Glutamatergic neuron (in vitro differentiated cells): Measurements from ENCODE around the gene PIGP. TPM values are rescaled to one million over a fixed set of nuclear protein-coding genes. Genes with fewer than 3 reads are reported as not detected.
"Not testable (repeated sequence)": the region's sequence is repeated elsewhere in the genome, so short reads cannot be mapped to it uniquely, and the experiment has no call there.

Experiments used
- DNase-seq: peaks from one replicate; pipeline ENCODE4 v3.0.0; 2022
- H3K27ac Mint-ChIP-seq: one replicate; pipeline ENCODE4 v1.8.0; 2020; ENCODE audit warnings: mild to moderate bottlenecking, mixed read lengths, inconsistent platforms; ENCODE audit not compliant: unreplicated experiment
- H3K27me3 Mint-ChIP-seq: one replicate; pipeline ENCODE4 v1.8.0; 2020; ENCODE audit warnings: mild to moderate bottlenecking, moderate library complexity, mixed read lengths, inconsistent platforms; ENCODE audit not compliant: unreplicated experiment
- H3K36me3 Mint-ChIP-seq: one replicate; pipeline ENCODE4 v1.8.0; 2020; ENCODE audit warnings: mild to moderate bottlenecking, mixed read lengths, inconsistent platforms; ENCODE audit not compliant: unreplicated experiment
- H3K4me1 Mint-ChIP-seq: one replicate; pipeline ENCODE4 v1.8.0; 2020; ENCODE audit warnings: mild to moderate bottlenecking, low read depth, mixed read lengths, inconsistent platforms; ENCODE audit not compliant: unreplicated experiment
- H3K4me3 Mint-ChIP-seq: one replicate; pipeline ENCODE4 v1.8.0; 2020; ENCODE audit warnings: mild to moderate bottlenecking, mixed read lengths, inconsistent platforms; ENCODE audit not compliant: unreplicated experiment
- H3K9me3 Mint-ChIP-seq: one replicate; pipeline ENCODE4 v1.8.0; 2020; ENCODE audit warnings: mild to moderate bottlenecking, moderate library complexity, mixed read lengths, inconsistent platforms; ENCODE audit not compliant: unreplicated experiment
- CTCF ChIP-seq: fragments of 200-600 bp; sonication (generic); IDR thresholded peaks from one replicate; pipeline ENCODE4 v1.5.0; 2021; ENCODE audit not compliant: partially characterized antibody, unreplicated experiment
- total RNA-seq: library from RNA; stranded (reverse); fragmentation: NEBNext Ultra II Directional; extraction: Animal tissue kit (Norgen Biotek cat#: 25700); gene quantifications from one replicate; pipeline ENCODE4 v1.2.1, GENCODE V29; 2021; ENCODE audit not compliant: unreplicated experiment

Gene PIGP
- total RNA-seq, 1 donor from 2014 or later = 17.6 TPM

GRCh38 chr21:37036177-37036576 lies 36.7 kb downstream of the PIGP start:
- no peaks in the 10 kb centered on the region for H3K36me3 Mint-ChIP-seq
- no peaks in the 10 kb centered on the region for H3K4me1 Mint-ChIP-seq
- TF ChIP-seq CTCF = no peak
- peaks cover 3% of the 10 kb centered on the region for H3K9me3 Mint-ChIP-seq
- no peak overlapping the region for H3K4me3 Mint-ChIP-seq
- no peak overlapping the region for H3K27ac Mint-ChIP-seq
- H3K27me3 Mint-ChIP-seq = peaks cover 3% of the 10 kb centered on the region
- no peak for DNase-seq

- H3K4me3 Mint-ChIP-seq, H3K27me3 Mint-ChIP-seq, DNase-seq, H3K36me3 Mint-ChIP-seq, H3K4me1 Mint-ChIP-seq, H3K9me3 Mint-ChIP-seq, H3K27ac Mint-ChIP-seq: not testable (repeated sequence)
These were observed 38.5 kb downstream of the PIGP start for GRCh38 chr21:37034394-37034793.

DNA sequence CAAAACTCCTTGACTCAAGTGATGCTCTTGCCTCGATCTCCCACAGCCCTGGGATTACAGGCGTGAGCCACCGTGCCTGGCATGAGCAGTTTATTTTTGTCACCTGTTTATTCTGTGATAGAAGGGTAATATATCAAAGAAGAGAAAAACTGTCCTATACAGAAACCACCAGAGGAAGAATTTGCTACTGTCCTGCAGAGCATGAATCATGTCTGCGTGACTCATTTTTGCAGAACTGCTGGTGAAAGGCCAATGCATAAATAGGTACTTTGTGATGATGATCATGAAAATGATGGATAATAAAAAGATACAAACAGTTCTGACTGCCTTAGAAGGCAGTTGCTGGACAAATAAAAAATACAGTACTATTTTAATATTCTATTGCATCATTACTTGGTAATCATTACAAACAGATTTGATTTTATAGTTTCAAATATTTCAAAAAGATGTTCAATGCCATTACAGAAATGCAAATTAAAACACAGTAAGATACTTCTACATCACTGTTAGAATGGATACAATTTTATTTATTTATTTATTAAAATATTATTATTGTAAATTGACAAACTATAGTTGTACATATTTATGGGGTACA lies 39.9 kb downstream of the PIGP start:
- Mint-ChIP-seq H3K4me1 (no peaks in the 10 kb centered on the region), H3K36me3 (no peaks in the 10 kb centered on the region), H3K27ac (no peak overlapping the region), H3K9me3 (peaks cover 3% of the 10 kb centered on the region), H3K27me3 (peaks cover 3% of the 10 kb centered on the region), H3K4me3 (no peak overlapping the region)
- no peak for DNase-seq
- TF ChIP-seq CTCF = no peak

DNA sequence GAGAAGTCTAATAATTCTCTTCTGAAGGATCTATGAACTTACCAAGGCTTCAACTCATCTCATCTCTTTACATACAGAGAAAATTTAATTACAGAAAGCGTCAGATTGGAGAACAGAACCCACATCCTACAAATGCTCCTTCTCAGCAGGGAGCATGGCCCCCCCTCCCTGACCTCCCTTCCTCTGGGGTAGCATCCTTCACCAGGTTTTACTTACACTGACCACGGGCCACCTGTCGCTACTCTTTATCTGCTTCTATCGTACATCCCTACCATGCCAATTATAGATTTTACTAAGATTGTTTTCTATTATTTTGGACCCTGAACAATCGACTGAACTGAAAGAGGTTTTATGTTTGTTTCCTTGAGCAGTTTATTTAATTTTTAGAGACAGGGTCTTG lies 40.6 kb downstream of the PIGP start:
- H3K27me3 Mint-ChIP-seq = peaks cover 2% of the 10 kb centered on the region
- H3K4me1 Mint-ChIP-seq = no peaks in the 10 kb centered on the region
- DNase-seq = no peak
- no peaks in the 10 kb centered on the region for H3K36me3 Mint-ChIP-seq
- TF ChIP-seq CTCF = no peak
- H3K4me3 Mint-ChIP-seq = no peak overlapping the region
- H3K9me3 Mint-ChIP-seq = peaks cover 3% of the 10 kb centered on the region
- no peak overlapping the region for H3K27ac Mint-ChIP-seq

DNA sequence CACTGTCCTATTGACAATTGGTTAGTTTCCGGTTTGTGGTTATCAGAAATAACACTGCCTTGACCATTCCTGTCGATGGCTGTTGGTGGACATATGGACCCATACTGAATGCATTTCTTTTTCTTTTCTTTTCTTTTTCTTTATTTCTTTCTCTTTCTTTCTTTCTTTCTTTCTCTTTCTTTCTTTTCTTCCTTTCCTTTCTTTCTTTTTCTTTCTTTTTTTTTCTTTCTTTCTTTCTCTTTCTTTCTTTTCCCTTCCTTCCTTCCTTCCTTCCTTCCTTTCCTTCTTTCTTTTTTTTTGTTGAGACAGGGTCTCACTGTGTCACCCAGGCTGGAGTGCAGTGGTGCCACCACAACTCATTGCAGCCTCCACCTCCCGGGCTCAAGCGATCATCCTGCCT lies 42.0 kb downstream of the PIGP start:
- no peak for DNase-seq
- H3K4me3 Mint-ChIP-seq = no peak overlapping the region
- H3K27me3 Mint-ChIP-seq = peaks cover 2% of the 10 kb centered on the region
- H3K36me3 Mint-ChIP-seq = no peaks in the 10 kb centered on the region
- TF ChIP-seq CTCF = no peak
- H3K9me3 Mint-ChIP-seq = peaks cover 3% of the 10 kb centered on the region
- no peak overlapping the region for H3K27ac Mint-ChIP-seq
- no peaks in the 10 kb centered on the region for H3K4me1 Mint-ChIP-seq
